Measurements from ENCODE around the gene LRBA. TPM values are rescaled to one million over a fixed set of nuclear protein-coding genes. Genes with fewer than 3 reads are reported as not detected.

The LRBA gene
- total and polyA plus RNA-seq, 4 donors: 8.2 to 69.8 (median 32.8) TPM

DNA sequence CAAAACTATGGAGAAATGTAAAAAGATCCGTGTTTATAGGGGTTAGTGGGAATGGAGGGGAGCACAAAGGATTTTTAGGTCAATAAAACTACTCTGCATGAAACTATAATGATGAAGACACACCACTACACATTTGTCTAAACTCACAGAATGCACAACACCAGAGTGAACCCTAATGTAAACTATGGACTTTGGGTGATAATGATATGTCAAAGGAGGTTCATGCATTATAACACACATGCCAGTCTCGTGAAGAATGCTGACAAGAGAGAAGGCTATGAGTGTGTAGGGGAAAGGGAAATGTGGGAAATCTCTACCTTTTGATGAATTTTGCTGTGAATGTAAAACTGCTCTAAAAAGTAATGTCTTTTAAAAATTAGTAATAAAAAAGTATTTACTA, 249.9 kb downstream of the LRBA start (continued):
- no peak for TF ChIP-seq MAX (IDR thresholded peaks at IDR 0.05)

DNA sequence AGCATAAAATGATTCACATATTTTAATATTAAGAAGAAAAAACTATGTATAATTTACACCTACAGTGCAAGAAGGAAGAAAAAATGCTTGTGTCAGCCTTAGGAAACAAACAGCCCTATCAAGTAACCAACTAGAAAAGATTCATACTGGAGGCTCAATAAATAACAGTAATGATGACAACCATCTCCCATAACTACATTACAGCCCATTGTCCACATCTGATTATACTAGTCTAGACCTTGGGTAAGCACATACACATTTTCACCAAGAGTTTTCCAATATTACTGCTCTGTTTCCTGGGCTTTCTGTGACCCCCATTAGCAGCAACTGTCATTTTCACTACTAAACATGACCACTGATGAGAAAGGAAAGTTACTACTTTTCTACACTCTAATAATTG, 263.4 kb downstream of the LRBA start:
- Histone ChIP-seq H3K4me3 (ENCODE audit: low read depth in 1 of 3, low read length in 3 of 3) (no peak overlapping the region), H3K4me1 (ENCODE audit: control insufficient read depth in 4 of 4, insufficient read depth in 4 of 4, low read length in 3 of 4) (no peaks in the 10 kb centered on the region), H3K27me3 (ENCODE audit: control insufficient read depth in 4 of 4, insufficient read depth in 4 of 4, low read length in 3 of 4) (no peaks in the 10 kb centered on the region), H3K36me3 (ENCODE audit: control insufficient read depth in 4 of 4, insufficient read depth in 3 of 4, low read depth in 1 of 4, low read length in 3 of 4) (no peaks in the 10 kb centered on the region), H3K9me3 (ENCODE audit: control insufficient read depth in 4 of 4, low read length in 3 of 4) (no peaks in the 10 kb centered on the region), H3K27ac (ENCODE audit: low read depth in 1 of 2, low read length in 2 of 2) (no peak overlapping the region), H3K9ac (ENCODE audit: low read depth in 1 of 2, low read length in 2 of 2) (no peak overlapping the region)
- no peak for DNase-seq (ENCODE audit: low spot score)
- TF ChIP-seq HNF4A (conservative IDR thresholded peaks at IDR 0.05): no peak
- TF ChIP-seq FOXA2 (IDR thresholded peaks at IDR 0.05): no peak
- no peak for TF ChIP-seq FOXA1 (IDR thresholded peaks at IDR 0.05)
- TF ChIP-seq JUND (IDR thresholded peaks at IDR 0.05): no peak
- no peak for TF ChIP-seq TAF1 (conservative IDR thresholded peaks at IDR 0.05)
- no peak for TF ChIP-seq EGR1 (IDR thresholded peaks at IDR 0.05; ENCODE audit: low read depth in 2 of 2)
- TF ChIP-seq, protein P1, sequence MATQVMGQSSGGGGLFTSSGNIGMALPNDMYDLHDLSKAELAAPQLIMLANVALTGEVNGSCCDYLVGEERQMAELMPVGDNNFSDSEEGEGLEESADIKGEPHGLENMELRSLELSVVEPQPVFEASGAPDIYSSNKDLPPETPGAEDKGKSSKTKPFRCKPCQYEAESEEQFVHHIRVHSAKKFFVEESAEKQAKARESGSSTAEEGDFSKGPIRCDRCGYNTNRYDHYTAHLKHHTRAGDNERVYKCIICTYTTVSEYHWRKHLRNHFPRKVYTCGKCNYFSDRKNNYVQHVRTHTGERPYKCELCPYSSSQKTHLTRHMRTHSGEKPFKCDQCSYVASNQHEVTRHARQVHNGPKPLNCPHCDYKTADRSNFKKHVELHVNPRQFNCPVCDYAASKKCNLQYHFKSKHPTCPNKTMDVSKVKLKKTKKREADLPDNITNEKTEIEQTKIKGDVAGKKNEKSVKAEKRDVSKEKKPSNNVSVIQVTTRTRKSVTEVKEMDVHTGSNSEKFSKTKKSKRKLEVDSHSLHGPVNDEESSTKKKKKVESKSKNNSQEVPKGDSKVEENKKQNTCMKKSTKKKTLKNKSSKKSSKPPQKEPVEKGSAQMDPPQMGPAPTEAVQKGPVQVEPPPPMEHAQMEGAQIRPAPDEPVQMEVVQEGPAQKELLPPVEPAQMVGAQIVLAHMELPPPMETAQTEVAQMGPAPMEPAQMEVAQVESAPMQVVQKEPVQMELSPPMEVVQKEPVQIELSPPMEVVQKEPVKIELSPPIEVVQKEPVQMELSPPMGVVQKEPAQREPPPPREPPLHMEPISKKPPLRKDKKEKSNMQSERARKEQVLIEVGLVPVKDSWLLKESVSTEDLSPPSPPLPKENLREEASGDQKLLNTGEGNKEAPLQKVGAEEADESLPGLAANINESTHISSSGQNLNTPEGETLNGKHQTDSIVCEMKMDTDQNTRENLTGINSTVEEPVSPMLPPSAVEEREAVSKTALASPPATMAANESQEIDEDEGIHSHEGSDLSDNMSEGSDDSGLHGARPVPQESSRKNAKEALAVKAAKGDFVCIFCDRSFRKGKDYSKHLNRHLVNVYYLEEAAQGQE (IDR thresholded peaks at IDR 0.05): no peak
- no peak for TF ChIP-seq HNF4G (IDR thresholded peaks at IDR 0.05)
- no peak for TF ChIP-seq NR2F2 (IDR thresholded peaks at IDR 0.05)
- TF ChIP-seq, protein P2, sequence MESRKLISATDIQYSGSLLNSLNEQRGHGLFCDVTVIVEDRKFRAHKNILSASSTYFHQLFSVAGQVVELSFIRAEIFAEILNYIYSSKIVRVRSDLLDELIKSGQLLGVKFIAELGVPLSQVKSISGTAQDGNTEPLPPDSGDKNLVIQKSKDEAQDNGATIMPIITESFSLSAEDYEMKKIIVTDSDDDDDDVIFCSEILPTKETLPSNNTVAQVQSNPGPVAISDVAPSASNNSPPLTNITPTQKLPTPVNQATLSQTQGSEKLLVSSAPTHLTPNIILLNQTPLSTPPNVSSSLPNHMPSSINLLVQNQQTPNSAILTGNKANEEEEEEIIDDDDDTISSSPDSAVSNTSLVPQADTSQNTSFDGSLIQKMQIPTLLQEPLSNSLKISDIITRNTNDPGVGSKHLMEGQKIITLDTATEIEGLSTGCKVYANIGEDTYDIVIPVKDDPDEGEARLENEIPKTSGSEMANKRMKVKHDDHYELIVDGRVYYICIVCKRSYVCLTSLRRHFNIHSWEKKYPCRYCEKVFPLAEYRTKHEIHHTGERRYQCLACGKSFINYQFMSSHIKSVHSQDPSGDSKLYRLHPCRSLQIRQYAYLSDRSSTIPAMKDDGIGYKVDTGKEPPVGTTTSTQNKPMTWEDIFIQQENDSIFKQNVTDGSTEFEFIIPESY (IDR thresholded peaks at IDR 0.05): no peak
- TF ChIP-seq RAD21 (IDR thresholded peaks at IDR 0.05): no peak
- no peak for TF ChIP-seq YY1 (IDR thresholded peaks at IDR 0.05)
- TF ChIP-seq MAX (IDR thresholded peaks at IDR 0.05): no peak
- TF ChIP-seq SP1 (IDR thresholded peaks at IDR 0.05): no peak
- TF ChIP-seq, protein P3, sequence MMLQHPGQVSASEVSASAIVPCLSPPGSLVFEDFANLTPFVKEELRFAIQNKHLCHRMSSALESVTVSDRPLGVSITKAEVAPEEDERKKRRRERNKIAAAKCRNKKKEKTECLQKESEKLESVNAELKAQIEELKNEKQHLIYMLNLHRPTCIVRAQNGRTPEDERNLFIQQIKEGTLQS (IDR thresholded peaks at IDR 0.05): no peak

GRCh38 chr4:150750824-150751223, 264.3 kb downstream of the LRBA start:
- no peak for DNase-seq (ENCODE audit: low spot score)
- Histone ChIP-seq H3K9me3 (ENCODE audit: control insufficient read depth in 4 of 4, low read length in 3 of 4) (no peaks in the 10 kb centered on the region), H3K4me1 (ENCODE audit: control insufficient read depth in 4 of 4, insufficient read depth in 4 of 4, low read length in 3 of 4) (no peaks in the 10 kb centered on the region), H3K9ac (ENCODE audit: low read depth in 1 of 2, low read length in 2 of 2) (no peak overlapping the region), H3K27ac (ENCODE audit: low read depth in 1 of 2, low read length in 2 of 2) (no peak overlapping the region), H3K4me3 (ENCODE audit: low read depth in 1 of 3, low read length in 3 of 3) (no peak overlapping the region), H3K36me3 (ENCODE audit: control insufficient read depth in 4 of 4, insufficient read depth in 3 of 4, low read depth in 1 of 4, low read length in 3 of 4) (no peaks in the 10 kb centered on the region), H3K27me3 (ENCODE audit: control insufficient read depth in 4 of 4, insufficient read depth in 4 of 4, low read length in 3 of 4) (no peaks in the 10 kb centered on the region)
- TF ChIP-seq HNF4G (IDR thresholded peaks at IDR 0.05) (no peak), YY1 (IDR thresholded peaks at IDR 0.05) (no peak), SP1 (IDR thresholded peaks at IDR 0.05) (no peak), MAX (IDR thresholded peaks at IDR 0.05) (no peak), FOXA1 (IDR thresholded peaks at IDR 0.05) (no peak), GABPA (IDR thresholded peaks at IDR 0.05 in 1 of 2, conservative IDR thresholded peaks at IDR 0.05 in 1 of 2) (no peak), TAF1 (conservative IDR thresholded peaks at IDR 0.05) (no peak), RAD21 (IDR thresholded peaks at IDR 0.05) (no peak), HNF4A (conservative IDR thresholded peaks at IDR 0.05) (no peak), FOXA2 (IDR thresholded peaks at IDR 0.05) (no peak), NR2F2 (IDR thresholded peaks at IDR 0.05) (no peak), EGR1 (IDR thresholded peaks at IDR 0.05; ENCODE audit: low read depth in 2 of 2) (no peak), RXRA (IDR thresholded peaks at IDR 0.05) (no peak), CTCF (IDR thresholded peaks at IDR 0.05; ENCODE audit: low read depth, low read length, missing input control) (no peak)
- TF ChIP-seq, protein P3 (IDR thresholded peaks at IDR 0.05): no peak
- TF ChIP-seq, protein P2 (IDR thresholded peaks at IDR 0.05): no peak

Measured in liver (tissue), 9 donors.